ENCODE measurements around the gene AGAP9. TPM values are rescaled to one million over a fixed set of nuclear protein-coding genes. Genes with fewer than 3 reads are reported as not detected.
A peak's percentile ranks its signal among the peaks of the same experiment; 100 is the strongest.

The AGAP9 gene
- total and polyA plus RNA-seq, 9 of the 15 experiments (the other 6 are each of a cell fraction or from before 2014, with no cell fraction given), result 0.37 to 11.7 (median 5.8) TPM

- Histone ChIP-seq H3K4me2 (ENCODE audit: insufficient read depth, low read length) (no peak overlapping the region), H3K9me3 (replicated peaks; ENCODE audit: control insufficient read depth, insufficient read depth, low read depth, low read length) (no peaks in the 10 kb centered on the region), H2AFZ (ENCODE audit: low read depth, low read length) (no peak overlapping the region), H3K9ac (ENCODE audit: insufficient read depth in 1 of 2, low read depth in 2 of 2, low read length in 2 of 2) (no peak overlapping the region), H3K79me2 (ENCODE audit: control insufficient read depth, insufficient read depth, low read length) (no peaks in the 10 kb centered on the region), H3K36me3 (ENCODE audit: control insufficient read depth, insufficient read depth, low read length) (no peaks in the 10 kb centered on the region), H3K27me3 (ENCODE audit: control insufficient read depth in 2 of 2, insufficient read depth in 2 of 2, low read length in 2 of 2) (peaks cover 13 to 40% of the 10 kb centered on the region in 2 experiments; a peak in 4 of 5 replicates), H3K9me1 (ENCODE audit: control insufficient read depth, insufficient read depth, low read length) (no peaks in the 10 kb centered on the region), H3K4me3 (no peak overlapping the region), H4K20me1 (replicated peaks; ENCODE audit: control insufficient read depth, insufficient read depth, low read length) (no peaks in the 10 kb centered on the region; the same call in 1 of the 2 replicates), H3K4me1 (replicated peaks in 1 of 2; ENCODE audit: control insufficient read depth in 2 of 2, insufficient read depth in 2 of 2, low read length in 2 of 2) (peaks cover 0 to 14% of the 10 kb centered on the region in 2 experiments; a peak in 1 of 5 replicates), H3K27ac (ENCODE audit: extremely low read depth, low read depth, low read length) (no peak overlapping the region)
- FAIRE-seq, result no peak
- intact Hi-C loops (cut with micrococcal nuclease), result no loop called here
- DNase-seq (ENCODE audit: extremely low read depth in 1 of 4, low spot score in 3 of 4), result peak in 1 of 4 experiments; percentile 1
- ChIA-PET CTCF (ENCODE audit: low intra/inter-chr PET ratio) (no interaction called here), POLR2A (no interaction called here)
- TF ChIP-seq ASH1L (IDR thresholded peaks at IDR 0.05; ENCODE audit: borderline replicate concordance, low read depth, partially characterized antibody) (no peak), MCM2 (IDR thresholded peaks at IDR 0.05; ENCODE audit: low read depth) (no peak), SETDB1 (IDR thresholded peaks at IDR 0.05; ENCODE audit: low read length) (no peak), RFX7 (CRISPR knock-in tag; IDR thresholded peaks at IDR 0.05) (no peak), IRF9 (tag; IDR thresholded peaks at IDR 0.05) (no peak), TCF7 (IDR thresholded peaks at IDR 0.05; ENCODE audit: borderline replicate concordance) (no peak), EP400 (IDR thresholded peaks at IDR 0.05) (no peak), SPI1 (IDR thresholded peaks at IDR 0.05; ENCODE audit: borderline replicate concordance, low read depth, low read length) (no peak), RBM15 (IDR thresholded peaks at IDR 0.05; ENCODE audit: insufficient read depth, low read length) (no peak)
- TF ChIP-seq, protein P1, sequence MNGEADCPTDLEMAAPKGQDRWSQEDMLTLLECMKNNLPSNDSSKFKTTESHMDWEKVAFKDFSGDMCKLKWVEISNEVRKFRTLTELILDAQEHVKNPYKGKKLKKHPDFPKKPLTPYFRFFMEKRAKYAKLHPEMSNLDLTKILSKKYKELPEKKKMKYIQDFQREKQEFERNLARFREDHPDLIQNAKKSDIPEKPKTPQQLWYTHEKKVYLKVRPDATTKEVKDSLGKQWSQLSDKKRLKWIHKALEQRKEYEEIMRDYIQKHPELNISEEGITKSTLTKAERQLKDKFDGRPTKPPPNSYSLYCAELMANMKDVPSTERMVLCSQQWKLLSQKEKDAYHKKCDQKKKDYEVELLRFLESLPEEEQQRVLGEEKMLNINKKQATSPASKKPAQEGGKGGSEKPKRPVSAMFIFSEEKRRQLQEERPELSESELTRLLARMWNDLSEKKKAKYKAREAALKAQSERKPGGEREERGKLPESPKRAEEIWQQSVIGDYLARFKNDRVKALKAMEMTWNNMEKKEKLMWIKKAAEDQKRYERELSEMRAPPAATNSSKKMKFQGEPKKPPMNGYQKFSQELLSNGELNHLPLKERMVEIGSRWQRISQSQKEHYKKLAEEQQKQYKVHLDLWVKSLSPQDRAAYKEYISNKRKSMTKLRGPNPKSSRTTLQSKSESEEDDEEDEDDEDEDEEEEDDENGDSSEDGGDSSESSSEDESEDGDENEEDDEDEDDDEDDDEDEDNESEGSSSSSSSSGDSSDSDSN (IDR thresholded peaks at IDR 0.05; ENCODE audit: borderline replicate concordance in 1 of 2, low read depth in 2 of 2, low read length in 2 of 2), result no peak
- TF ChIP-seq, protein P2, sequence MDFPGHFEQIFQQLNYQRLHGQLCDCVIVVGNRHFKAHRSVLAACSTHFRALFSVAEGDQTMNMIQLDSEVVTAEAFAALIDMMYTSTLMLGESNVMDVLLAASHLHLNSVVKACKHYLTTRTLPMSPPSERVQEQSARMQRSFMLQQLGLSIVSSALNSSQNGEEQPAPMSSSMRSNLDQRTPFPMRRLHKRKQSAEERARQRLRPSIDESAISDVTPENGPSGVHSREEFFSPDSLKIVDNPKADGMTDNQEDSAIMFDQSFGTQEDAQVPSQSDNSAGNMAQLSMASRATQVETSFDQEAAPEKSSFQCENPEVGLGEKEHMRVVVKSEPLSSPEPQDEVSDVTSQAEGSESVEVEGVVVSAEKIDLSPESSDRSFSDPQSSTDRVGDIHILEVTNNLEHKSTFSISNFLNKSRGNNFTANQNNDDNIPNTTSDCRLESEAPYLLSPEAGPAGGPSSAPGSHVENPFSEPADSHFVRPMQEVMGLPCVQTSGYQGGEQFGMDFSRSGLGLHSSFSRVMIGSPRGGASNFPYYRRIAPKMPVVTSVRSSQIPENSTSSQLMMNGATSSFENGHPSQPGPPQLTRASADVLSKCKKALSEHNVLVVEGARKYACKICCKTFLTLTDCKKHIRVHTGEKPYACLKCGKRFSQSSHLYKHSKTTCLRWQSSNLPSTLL (IDR thresholded peaks at IDR 0.05), result no peak
- TF ChIP-seq, protein P3, sequence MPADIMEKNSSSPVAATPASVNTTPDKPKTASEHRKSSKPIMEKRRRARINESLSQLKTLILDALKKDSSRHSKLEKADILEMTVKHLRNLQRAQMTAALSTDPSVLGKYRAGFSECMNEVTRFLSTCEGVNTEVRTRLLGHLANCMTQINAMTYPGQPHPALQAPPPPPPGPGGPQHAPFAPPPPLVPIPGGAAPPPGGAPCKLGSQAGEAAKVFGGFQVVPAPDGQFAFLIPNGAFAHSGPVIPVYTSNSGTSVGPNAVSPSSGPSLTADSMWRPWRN (IDR thresholded peaks at IDR 0.05; ENCODE audit: low read depth), result no peak
- TF ChIP-seq, protein P4, sequence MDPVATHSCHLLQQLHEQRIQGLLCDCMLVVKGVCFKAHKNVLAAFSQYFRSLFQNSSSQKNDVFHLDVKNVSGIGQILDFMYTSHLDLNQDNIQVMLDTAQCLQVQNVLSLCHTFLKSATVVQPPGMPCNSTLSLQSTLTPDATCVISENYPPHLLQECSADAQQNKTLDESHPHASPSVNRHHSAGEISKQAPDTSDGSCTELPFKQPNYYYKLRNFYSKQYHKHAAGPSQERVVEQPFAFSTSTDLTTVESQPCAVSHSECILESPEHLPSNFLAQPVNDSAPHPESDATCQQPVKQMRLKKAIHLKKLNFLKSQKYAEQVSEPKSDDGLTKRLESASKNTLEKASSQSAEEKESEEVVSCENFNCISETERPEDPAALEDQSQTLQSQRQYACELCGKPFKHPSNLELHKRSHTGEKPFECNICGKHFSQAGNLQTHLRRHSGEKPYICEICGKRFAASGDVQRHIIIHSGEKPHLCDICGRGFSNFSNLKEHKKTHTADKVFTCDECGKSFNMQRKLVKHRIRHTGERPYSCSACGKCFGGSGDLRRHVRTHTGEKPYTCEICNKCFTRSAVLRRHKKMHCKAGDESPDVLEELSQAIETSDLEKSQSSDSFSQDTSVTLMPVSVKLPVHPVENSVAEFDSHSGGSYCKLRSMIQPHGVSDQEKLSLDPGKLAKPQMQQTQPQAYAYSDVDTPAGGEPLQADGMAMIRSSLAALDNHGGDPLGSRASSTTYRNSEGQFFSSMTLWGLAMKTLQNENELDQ (CRISPR knock-in tag; IDR thresholded peaks at IDR 0.05; ENCODE audit: borderline replicate concordance), result no peak
- WGBS (ENCODE audit: insufficient coverage, low coverage, missing lambda C conversion rate), result 3% methylated on average over 6 of the region's 6 CpGs
- in situ Hi-C loops (cut with MboI), result no loop called here
- no peak for ATAC-seq
- BruUV-seq (replicated peaks), result no TSS peak
Measured at GRCh38 chr10:47456794-47457527, 66.5 kb downstream of the AGAP9 start.

All from K562 (cell line).